ENCODE data around the gene UCK2.

DNA sequence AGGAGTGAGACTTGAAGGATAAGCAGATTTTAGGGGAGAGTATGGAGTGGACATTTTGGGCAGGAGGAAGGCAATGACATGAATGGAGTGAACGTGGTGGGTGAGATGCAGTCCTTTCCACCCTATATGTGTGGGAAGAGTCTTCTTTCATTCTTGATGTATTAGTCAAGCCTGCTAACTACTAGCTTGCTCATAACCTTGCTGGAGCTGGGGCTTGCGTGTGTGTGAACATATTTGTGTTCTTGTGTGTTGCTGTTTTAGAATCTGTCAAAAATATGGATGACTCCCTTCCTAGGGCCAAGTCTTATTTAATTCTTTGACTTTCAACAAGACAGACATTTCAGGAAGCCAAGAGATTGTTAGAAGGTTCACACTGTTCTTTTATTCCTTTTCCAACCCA, 132.7 kb downstream of the UCK2 start:
- no peak for TF ChIP-seq TARDBP (IDR thresholded peaks at IDR 0.05)
- no peak for TF ChIP-seq SP1 (IDR thresholded peaks at IDR 0.05)
- no peak for TF ChIP-seq HDGF (IDR thresholded peaks at IDR 0.05; ENCODE audit: borderline replicate concordance)
- no peak for TF ChIP-seq ELF4 (IDR thresholded peaks at IDR 0.05)

Measured in HEK293T (cell line).